M059J (cell line): ENCODE results near the gene TTYH3. TPM values are rescaled to one million over a fixed set of nuclear protein-coding genes. Genes with fewer than 3 reads are reported as not detected.
"Not testable (repeated sequence)": the region's sequence is repeated elsewhere in the genome, so short reads cannot be mapped to it uniquely, and the experiment has no call there.

Experiments
- DNase-seq: peaks from one replicate; pipeline ENCODE4 v3.0.0-alpha.2; 2012; ENCODE audit warnings: low read depth
- total RNA-seq: library from RNA; depleted of rRNA; stranded (reverse); fragments of >200 nt; shearing (Covaris generic); gene quantifications from 2 replicates; pipeline ENCODE4 v1.2.3, GENCODE V29; 2014

TTYH3 gene
- total RNA-seq, 1 experiment from 2014 or later, result 38.9 TPM

DNA sequence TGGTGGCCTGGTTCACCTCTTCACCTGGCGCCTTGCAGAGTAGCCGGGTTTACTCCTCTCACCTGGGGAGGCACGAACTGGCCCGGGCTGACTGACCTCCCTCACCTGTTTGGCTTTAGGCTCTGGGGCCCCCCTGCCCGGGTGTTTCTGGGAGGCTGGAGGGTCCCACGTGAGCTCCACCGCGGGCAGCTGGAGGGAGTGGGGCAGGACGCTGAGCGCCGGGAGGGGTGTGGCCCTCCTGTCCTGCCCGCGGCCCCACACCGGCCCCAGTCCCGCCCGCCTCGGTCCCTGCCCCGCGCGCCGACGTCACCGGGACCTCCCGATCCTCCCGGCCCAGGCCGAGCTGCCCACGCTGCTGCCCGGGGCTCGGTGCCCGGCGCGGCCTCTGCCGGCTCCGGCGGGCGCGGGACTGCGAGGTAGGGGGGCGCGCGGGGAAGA is 56.1 kb downstream of the TTYH3 start, which contains the start of gene AMZ1:
Gene AMZ1, plus strand, starts transcription at position 322 of the 438 bp plus-strand sequence. CDS start 12,250 bp downstream, outside the sequence.
- DNase-seq, result no peak

DNA sequence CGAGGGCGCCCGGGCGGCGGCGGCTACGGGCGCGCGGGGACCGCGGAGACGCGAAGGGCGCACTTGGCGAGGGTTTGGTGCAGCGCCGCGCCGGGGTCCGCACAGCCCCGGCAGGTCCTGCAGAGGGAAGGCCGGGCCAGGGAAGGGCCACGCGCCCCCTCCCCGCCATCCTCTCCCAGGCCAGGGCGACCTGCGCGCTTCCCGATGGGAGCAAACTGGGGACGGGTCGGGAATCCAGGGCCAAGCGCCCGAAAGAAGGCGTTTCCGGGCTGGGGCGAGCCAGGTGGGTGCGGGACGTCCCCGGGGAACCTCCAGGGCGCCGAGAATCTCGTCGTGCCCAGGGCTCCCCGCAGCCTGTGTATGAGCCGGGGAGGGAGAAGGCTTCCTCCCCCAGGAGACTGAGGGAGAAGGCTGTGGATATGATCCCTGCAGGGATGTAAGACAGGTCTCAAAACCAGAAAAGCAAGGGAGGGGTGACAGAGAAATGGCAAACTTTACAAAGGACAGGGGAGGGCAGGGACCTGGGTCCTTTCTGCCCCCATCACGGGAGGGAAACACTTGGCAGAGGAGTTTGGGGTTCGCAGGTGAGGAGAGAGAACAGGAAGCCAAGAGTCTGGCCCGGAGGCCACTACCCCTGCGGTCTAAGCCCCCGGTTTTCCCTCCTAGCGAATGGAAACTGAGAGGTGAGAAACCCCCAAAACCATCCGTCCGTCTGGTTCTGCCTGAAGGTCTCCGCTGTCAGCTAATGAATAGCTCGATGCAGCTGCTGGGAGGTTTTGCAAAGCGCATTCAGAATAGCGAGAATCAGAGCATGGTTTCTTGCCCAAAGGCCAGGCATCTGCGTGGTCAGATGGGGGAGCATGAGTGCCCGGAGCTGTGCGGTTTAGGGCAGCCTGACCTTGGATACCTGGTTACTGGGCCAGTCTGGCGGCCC is 56.9 kb downstream of the TTYH3 start:
- peak; percentile 78 for DNase-seq

DNA sequence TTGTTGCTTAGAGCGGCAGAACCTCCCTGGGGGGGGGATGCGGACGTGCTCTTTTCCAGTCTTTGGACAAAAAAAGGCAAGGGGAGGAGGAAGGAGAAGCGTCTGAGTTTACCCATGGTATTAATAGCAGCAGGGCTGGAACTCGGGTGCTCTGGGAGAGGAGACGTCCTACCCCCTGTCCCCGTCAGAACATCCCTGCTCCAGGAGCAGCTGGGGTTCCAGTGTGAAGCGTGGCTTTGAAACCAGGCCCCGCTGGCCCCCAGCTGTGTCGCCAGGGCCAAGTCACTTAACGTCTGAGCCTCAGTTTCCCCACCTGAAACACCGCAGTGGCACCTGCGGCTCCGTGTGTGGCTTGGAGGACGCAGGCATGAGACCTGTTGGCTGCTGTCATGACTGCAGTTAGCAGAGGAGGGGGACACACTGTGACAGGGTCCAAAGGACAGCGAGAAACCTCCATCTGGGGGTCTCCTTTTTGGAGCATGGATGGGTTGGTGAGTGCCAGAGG is 57.6 kb downstream of the TTYH3 start:
- DNase-seq, result no peak

DNA sequence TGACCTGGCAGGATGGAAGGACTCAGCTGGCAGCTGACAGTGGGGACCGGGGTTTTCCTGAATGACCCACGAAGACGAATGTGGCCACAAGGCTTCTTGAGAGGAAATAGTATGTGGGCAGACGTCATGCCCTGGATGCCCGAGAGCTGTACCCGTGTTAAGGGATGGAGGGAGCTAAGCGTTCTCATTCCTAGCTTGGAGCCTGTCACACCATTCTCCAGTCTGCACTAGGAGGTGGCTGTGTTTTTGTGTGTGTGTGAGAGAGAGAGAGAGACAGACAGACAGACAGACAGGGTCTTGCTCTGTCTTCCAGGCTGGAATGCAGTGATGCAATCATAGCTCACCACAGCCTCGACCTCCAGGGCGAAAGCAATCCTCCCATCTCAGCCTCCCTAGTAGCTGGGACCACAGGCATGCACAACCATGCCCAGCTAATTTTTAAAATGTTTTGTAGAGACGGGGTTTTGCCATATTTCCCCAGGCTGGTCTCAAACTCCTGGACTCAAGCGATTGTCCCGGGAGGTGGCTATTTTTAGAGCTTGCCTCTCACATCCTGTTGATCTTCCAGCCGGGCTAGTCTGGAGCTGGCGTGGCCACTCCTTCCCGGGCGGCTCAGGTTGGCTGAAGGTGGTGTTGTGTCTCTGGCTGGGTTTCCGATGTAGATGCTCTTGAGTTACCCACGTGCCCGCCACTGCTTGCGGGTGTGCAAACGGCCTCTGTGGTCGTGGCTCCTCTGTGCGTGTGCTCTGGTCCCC is 58.3 kb downstream of the TTYH3 start:
- DNase-seq, result peak; percentile 88

DNA sequence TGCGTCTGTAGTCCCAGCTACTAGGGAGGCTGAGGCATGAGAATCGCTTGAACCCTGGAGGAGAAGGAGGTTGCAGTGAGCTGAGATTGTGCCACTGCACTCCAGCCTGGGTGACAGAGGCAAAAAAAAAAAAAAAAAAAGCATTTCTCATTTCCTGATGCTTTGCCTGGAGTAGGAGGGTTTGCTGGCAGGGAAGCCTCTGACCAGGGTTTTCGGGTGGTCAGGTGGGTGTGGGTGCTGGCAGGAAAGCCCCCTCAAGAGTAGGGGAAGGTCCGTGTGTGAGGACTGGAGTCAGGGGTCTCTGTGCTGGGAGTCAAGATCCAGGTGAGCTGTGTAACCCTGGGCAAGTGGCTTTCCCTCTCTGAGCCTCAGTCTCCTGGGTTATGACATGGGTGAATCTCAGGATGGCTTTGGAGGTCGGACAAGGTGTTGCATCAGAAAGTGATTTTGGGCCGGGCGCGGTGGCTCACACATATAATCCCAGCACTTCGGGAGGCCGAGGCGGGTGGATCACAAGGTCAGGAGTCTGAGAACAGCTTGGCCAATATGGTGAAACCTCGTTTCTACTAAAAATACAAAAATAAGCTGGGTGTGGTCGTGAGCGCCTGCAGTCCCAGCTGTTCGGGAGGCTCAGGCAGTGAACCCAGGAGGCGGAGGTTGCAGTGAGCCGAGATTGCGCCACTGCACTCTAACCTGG is 59.4 kb downstream of the TTYH3 start:
- no peak for DNase-seq

DNA sequence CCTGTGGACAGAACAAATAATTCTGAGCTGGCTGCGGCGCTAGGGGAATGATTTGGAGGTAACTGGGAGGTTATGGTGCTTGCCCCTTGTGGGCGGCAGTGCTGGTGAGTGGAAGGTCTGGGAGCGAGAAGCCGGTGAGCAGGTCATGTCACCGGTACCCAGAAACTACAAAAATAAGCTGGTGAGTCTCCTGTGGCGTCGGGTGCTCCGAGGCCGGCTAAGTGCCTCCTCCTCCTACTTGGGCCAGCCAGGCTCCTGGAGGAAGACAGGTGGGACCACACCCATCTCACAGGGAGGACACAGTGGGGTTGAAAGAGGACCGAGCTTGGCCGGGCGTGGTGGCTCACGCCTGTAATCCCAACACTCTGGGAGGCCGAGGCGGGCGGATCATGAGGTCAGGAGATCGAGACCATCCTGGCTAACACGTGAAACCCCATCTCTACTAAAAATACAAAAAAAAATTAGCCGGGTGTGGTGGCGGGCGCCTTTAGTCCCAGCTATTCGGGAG is 60.2 kb downstream of the TTYH3 start:
- DNase-seq, result not testable (repeated sequence)

DNA sequence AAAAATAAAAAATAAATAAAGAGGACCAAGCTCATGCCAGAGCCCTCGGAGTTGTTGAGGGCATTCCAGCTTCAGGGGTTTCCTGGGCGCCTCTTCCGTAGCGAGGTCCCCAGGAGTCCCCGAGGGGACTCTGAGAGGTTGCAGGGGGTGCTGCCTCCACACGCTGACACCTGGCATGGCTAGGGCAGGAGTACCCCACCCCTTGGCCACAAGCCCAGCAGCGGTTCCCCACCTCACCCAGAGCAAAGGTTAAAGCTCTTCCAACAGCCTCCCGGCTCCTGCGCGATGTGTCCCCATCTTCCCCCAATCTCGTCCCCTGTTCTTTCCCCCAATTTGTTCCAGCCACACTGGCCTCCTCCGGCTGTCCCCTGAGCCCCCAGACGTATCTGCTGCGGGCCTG is 60.8 kb downstream of the TTYH3 start:
- no peak for DNase-seq

DNA sequence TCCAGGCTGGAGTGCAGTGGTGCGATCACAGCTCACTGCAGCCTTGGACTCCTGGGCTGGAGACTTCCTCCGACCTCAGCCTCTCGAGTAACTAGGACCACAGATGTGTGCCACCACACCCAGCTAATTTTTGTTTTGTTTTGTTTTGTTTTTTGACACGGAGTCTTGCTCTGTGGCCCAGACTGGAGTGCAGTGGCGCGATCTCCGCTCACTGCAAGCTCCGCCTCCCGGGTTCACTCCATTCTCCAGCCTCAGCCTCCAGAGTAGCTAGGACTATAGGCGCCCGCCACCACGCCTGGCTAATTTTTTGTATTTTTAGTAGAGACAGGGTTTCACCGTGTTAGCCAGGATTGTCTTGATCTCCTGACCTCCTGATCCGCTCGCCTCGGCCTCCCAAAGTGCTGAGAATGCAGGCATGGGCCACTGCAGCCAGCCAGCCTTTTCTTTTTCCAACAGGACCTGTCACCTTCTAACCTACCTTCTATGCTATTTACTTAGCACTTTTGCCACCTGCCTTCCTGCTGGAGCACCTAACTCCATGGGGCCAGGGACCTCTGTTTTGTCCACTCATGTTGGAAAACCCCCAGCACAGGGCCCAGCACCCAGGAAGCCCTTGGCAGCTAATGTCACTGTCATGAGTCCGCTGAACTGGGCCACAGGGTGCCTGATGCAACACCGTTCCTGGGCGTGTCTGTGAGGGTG is 61.8 kb downstream of the TTYH3 start:
- DNase-seq, result not testable (repeated sequence)

GRCh38 chr7:2694122-2694436 is 62.3 kb downstream of the TTYH3 start:
- DNase-seq, result not testable (repeated sequence)

GRCh38 chr7:2698581-2699288 is 66.9 kb downstream of the TTYH3 start:
- no peak for DNase-seq

DNA sequence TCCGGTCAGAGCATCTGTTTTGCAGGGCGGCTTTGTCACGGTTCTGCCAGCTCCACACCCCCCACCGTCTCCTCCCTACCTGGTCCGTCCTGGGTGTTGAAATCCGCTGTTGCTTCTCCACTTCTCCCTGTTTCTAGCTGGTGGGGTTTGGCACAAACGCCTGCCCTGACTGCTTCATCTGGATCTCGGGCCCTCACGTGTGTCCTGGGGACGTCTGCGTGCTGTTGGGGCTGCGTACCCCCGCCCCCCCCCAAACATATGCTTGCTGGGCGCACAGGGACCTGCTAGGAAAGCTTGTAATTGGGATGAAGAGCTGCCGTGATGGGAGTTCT is 67.5 kb downstream of the TTYH3 start:
- no peak for DNase-seq

DNA sequence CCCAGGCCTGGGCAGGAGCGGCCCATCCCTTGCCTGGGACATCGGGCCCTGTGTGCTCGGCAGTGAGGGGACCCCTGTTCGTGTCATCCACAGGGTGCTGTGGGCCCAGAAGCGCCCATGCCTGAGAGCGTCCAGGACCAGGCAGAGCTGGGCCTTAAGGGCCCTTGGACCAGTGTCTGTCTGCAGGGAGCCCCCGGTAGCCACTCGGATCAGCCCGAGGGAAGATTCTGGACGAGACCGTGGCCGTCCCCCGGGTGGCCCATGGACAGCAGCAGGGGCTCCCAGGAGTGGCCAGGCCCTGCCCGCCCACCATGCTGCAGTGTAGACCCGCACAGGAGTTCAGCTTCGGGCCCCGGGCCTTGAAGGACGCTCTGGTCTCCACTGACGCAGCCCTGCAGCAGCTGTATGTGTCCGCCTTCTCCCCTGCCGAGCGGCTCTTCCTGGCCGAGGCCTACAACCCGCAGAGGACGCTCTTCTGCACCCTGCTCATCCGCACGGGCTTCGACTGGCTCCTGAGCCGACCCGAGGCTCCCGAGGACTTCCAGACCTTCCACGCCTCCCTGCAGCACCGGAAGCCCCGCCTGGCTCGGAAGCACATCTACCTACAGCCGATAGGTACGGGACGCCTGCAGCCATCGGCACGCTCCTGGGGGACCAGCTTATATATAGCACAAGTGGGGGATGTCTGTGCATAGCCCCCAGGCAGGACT is 68.5 kb downstream of the TTYH3 start:
- no peak for DNase-seq

DNA sequence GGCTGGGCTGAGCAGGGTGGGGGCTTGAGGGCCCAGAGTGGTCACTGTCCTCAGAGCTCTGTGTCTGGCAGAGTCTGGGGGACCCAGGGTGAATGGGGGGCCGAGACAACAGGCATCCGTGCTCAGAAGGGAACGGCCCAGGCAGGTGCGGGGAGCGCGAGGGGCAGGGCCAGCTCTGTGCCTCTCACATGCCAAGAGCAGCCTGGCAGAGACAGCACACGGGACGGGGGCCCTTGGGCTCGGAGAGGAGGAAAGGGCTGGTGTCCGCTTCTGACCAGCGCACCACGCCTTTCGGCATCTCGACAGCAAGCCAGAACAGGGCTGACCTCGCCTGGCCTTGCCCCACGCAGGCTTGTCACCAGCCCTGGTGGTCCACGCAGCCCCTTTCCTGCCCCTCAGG is 69.6 kb downstream of the TTYH3 start:
- DNase-seq, result no peak

GRCh38 chr7:2701832-2702593 is 70.2 kb downstream of the TTYH3 start:
- peak; percentile 28 for DNase-seq

DNA sequence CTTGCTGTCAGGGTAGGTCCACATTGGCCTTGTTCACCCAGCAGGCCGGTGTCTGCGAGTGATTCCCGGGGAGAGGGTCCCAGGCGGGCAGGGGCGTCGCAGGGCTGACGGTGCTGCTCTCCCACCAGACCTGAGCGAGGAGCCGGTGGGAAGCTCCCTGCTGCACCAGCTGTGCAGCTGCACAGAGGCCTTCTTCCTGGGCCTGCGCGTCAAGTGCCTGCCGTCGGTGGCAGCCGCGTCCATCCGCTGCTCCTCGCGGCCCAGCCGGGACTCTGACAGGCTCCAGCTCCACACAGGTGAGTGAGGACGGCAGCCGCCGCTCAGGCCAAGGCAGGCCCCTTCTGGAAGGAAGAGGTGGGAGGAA is 70.8 kb downstream of the TTYH3 start:
- DNase-seq, result no peak

DNA sequence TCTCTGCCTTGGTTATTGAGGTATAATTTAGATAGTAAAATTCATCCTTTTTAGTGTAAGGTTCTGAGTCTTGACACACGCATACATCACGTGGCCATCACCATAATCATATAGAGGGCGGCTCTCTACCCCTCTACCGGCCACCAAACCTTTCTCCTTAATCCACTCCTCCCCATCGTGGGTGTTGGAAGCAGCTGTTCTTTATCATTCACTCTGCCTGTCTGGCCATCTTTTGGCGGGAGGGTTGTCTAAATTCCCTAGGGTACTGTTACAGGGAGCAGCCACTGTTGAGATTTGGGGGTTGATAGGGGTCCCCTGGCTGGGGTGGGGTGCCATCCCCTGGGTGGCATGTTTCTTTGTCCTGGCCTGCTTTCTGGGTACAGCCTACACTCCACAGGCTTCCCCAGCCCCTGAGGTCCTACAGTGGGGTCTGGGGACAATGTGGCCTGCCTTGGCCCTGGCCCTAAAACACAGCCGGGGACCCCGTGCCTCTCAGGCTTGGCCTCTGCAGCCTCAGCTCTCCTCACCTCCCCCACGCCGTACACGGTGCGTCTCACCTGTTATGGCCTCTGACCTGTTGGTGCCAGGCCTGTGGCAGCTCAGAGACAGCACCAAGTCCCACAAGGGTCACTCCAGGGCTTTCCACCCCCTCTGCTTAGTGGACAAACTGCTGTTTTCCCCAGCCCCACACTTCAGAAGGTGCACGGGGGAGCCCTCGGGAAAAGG is 73.7 kb downstream of the TTYH3 start:
- DNase-seq, result no peak

GRCh38 chr7:2706685-2707126 is 74.9 kb downstream of the TTYH3 start:
- no peak for DNase-seq

DNA sequence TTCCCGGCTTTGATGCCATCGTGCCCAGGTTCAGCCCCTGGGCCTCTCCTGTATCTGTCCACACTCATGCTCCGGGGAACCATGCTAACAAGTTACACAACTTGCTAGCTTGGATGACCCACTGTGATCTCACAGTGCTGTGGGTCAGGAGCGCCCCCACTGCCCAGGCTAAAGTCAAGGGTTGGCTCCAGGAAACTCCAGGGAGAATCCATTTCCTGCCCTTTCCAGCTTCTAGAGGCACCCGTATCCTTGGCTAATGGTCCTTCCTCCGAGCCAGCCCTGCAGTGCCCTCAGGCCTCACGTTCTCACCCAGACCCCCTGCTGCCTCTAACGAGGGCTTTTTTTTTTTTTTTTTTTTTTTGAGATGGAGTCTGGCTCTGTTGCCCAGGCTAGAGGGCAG is 75.7 kb downstream of the TTYH3 start:
- DNase-seq, result no peak

DNA sequence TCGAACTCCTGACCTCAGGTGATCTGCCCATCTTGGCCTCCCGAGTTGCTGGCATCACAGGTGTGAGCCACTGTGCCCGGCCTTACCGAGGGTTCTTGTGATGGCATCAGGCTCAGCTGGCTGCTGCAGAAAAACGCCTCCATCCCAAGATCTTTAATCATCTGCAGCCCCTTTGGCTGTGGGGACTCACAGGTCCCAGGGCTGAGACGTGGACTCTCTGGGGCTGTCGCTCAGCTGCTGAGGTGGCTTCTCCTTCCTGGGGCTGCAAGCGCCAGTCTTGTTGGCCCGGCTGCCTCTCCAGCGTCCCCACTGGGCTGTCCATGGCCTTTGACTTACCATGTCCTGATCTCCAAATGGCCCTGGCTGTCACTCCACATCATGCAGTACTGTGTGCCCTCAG is 76.3 kb downstream of the TTYH3 start:
- no peak for DNase-seq
